ENCODE data around the gene YIF1B. TPM values are rescaled to one million over a fixed set of nuclear protein-coding genes. Genes with fewer than 3 reads are reported as not detected.

YIF1B gene
- total and polyA plus RNA-seq, 2 of the 4 experiments (the other 2 are of a cell fraction), result 72.2 to 165 TPM

DNA sequence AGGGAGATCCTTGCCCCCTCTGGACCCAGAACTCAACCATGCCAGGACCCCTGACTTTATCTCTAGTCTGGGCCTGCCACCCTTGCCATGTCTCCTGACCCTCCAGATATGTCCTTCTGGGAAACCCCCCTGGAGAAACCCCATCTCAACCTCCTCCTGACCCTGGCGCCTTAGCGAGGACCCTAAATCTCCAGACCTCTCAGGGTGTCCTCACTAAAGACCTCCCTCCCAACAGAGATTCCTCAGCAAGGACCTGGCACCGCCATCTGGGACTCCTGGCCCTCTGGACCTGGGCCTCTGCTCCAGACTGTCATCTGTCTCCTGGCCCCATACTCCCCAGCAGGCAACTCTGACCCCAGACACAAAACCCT lies 5.2 kb upstream of the YIF1B start:
- Histone ChIP-seq H3K4me3 (ENCODE audit: insufficient read depth, low read depth, low read length) (no peak overlapping the region), H3K27ac (ENCODE audit: insufficient read depth, low read length) (no peak overlapping the region), H3K18ac (ENCODE audit: low read depth, low read length) (no peak overlapping the region), H3K27me3 (ENCODE audit: control insufficient read depth, insufficient read depth, low read length) (no peaks in the 10 kb centered on the region; the same call in 1 of the 2 replicates), H4K20me1 (ENCODE audit: insufficient read depth, low read length) (no peaks in the 10 kb centered on the region), H3K4ac (ENCODE audit: low read depth, low read length) (no peak overlapping the region), H2BK15ac (ENCODE audit: low read depth, low read length) (no peak overlapping the region), H4K5ac (ENCODE audit: low read depth, low read length) (no peak overlapping the region), H3K9ac (ENCODE audit: low read depth, low read length) (no peak overlapping the region), H3K9me3 (ENCODE audit: control insufficient read depth, insufficient read depth, low read length) (no peaks in the 10 kb centered on the region), H3K79me1 (ENCODE audit: low read depth in 1 of 2, low read length in 2 of 2) (peaks cover 0 to 4% of the 10 kb centered on the region in 2 experiments; a peak in 1 of 4 replicates), H3K14ac (replicated peaks; ENCODE audit: low read depth, low read length) (no peak overlapping the region), H2AFZ (replicated peaks; ENCODE audit: low read length, poor library complexity) (no peak overlapping the region), H3K23ac (ENCODE audit: low read depth, low read length) (no peak overlapping the region), H3K4me1 (ENCODE audit: control insufficient read depth, insufficient read depth, low read length) (peaks cover 6% of the 10 kb centered on the region), H3K36me3 (ENCODE audit: control insufficient read depth, insufficient read depth, low read length) (0 out of 2 replicates have a peak, but pooled peaks cover 1% of the 10 kb centered on the region), H2BK5ac (ENCODE audit: low read depth, low read length, poor library complexity, severe bottlenecking) (no peak overlapping the region), H3K56ac (ENCODE audit: extremely low read depth, insufficient read depth, low read length) (no peak overlapping the region), H2BK20ac (ENCODE audit: low read depth, low read length) (no peak overlapping the region), H2AK9ac (replicated peaks; ENCODE audit: low read depth, low read length, poor library complexity) (no peak overlapping the region), H4K91ac (ENCODE audit: insufficient read depth, low read depth, low read length) (no peak overlapping the region), H2BK120ac (ENCODE audit: low read depth, low read length) (no peak overlapping the region), H3K9me1 (ENCODE audit: insufficient read depth, low read length) (0 out of 2 replicates have a peak, but pooled peaks cover 5% of the 10 kb centered on the region), H2AK5ac (ENCODE audit: low read depth, low read length) (no peak overlapping the region), H4K8ac (ENCODE audit: low read depth in 2 of 2, low read length in 2 of 2) (no peak overlapping the region), H3K4me2 (ENCODE audit: low read depth, low read length) (peak overlapping the region; percentile 86; the same call in 1 of the 2 replicates)
- intact Hi-C loops (cut with micrococcal nuclease), result no loop called here
- ChIA-PET CTCF (interaction anchor here (0.7 to 1.4 kb wide), 2 partner anchors 75 to 422 kb away, joined by 3 to 4 read pairs; no protein-coding TSS in a partner anchor), POLR2A (ENCODE audit: unreplicated experiment) (interaction anchor here (0.7 kb wide), 1 partner anchor 329 kb away, joined by 9 read pairs; no protein-coding TSS in a partner anchor)
- no peak for DNase-seq
- 100% methylated on average over 3 of the region's 3 CpGs; no CpG with 5 or more reads in 1 of the 2 experiments for WGBS, 2 experiments (ENCODE audit: extremely low coverage in 2 of 2, insufficient read length in 1 of 2)
- TF ChIP-seq NFE2L2 (IDR thresholded peaks at IDR 0.05; ENCODE audit: low read depth, low read length) (no peak), SMC3 (IDR thresholded peaks at IDR 0.05; ENCODE audit: low read depth, low read length) (no peak), BHLHE40 (IDR thresholded peaks at IDR 0.05; ENCODE audit: low read depth, low read length) (no peak)
- dilution Hi-C loops (cut with HindIII; ENCODE audit: low sequenced_read_pairs, unreplicated experiment), result no loop called here
- no peak for ATAC-seq (ENCODE audit: low read depth)
- BruUV-seq (replicated peaks), result no TSS peak
- in situ Hi-C loops (cut with MboI; ENCODE audit: low sequenced_read_pairs), result no loop called here
